CD4-positive, alpha-beta T cell treated with Interleukin-6 for 4 hours (primary cell): ENCODE measurements around the gene FEM1B.

Experiments
- DNase-seq: peaks from one replicate; pipeline ENCODE4 v3.0.0-alpha.2; 2020; ENCODE audit warnings: mixed read lengths

The FEM1B gene

GRCh38 chr15:68285259-68285980, 7.9 kb downstream of the FEM1B start:
- no peak for DNase-seq

GRCh38 chr15:68286256-68286655, 8.7 kb downstream of the FEM1B start:
- DNase-seq, result no peak

GRCh38 chr15:68289057-68289456, 11.5 kb downstream of the FEM1B start:
- DNase-seq, result no peak

DNA sequence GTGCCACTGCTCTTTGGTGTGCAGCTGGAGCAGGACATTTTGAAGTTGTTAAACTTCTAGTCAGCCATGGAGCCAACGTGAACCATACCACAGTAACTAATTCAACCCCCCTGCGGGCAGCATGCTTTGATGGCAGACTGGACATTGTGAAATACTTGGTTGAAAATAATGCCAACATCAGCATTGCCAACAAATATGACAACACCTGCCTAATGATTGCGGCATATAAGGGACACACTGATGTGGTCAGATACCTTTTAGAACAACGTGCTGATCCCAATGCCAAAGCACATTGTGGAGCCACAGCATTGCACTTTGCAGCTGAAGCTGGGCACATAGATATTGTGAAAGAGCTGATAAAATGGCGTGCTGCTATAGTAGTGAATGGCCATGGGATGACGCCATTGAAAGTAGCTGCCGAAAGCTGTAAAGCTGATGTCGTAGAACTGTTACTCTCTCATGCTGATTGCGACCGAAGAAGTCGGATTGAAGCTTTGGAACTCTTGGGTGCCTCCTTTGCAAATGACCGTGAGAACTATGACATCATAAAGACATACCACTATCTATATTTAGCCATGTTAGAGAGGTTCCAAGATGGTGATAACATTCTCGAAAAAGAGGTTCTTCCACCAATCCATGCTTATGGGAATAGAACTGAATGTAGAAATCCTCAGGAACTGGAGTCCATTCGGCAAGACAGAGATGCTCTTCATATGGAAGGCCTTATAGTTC, 12.2 kb downstream of the FEM1B start:
- no peak for DNase-seq

- no peak for DNase-seq
Measured at GRCh38 chr15:68290715-68291114, 13.2 kb downstream of the FEM1B start.

DNA sequence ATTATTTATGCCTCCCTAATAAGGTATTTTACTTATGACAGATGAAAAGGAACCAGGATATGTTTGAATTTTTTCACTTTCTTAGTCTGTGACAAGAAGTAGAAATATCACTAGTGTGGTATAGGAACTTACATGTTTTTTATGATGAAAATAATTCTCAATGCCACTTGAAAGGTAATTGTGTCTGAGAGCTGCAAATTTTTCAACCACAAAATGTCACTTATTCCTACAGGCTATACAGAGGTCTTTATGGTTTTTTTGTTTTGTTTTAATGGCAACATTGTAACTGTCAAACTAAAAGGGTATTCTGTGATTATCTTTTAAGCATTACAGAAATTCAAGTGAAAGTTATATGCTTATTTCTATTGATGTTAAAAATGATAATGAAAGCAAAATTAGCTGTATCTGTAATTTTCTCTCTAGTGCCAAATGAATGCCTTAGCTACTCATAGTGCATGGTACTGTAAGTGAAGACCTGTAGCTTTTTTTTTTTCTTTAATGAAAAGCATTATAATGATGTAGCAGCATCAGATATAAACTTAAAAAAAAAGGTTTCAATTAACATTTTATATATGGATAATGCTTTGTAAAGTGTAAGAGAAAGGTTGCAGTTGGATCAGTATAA, 14.7 kb downstream of the FEM1B start:
- DNase-seq, result no peak

- no peak for DNase-seq
Measured at GRCh38 chr15:68292967-68293366, 15.4 kb downstream of the FEM1B start.

- DNase-seq, result no peak
Measured at GRCh38 chr15:68295014-68295805, 17.7 kb downstream of the FEM1B start.

- no peak for DNase-seq
Measured at GRCh38 chr15:68298336-68298735, 20.8 kb downstream of the FEM1B start.

GRCh38 chr15:68298882-68299381, 21.4 kb downstream of the FEM1B start:
- DNase-seq, result peak; percentile 32

- no peak for DNase-seq
Measured at GRCh38 chr15:68299436-68299835, 21.9 kb downstream of the FEM1B start.

DNA sequence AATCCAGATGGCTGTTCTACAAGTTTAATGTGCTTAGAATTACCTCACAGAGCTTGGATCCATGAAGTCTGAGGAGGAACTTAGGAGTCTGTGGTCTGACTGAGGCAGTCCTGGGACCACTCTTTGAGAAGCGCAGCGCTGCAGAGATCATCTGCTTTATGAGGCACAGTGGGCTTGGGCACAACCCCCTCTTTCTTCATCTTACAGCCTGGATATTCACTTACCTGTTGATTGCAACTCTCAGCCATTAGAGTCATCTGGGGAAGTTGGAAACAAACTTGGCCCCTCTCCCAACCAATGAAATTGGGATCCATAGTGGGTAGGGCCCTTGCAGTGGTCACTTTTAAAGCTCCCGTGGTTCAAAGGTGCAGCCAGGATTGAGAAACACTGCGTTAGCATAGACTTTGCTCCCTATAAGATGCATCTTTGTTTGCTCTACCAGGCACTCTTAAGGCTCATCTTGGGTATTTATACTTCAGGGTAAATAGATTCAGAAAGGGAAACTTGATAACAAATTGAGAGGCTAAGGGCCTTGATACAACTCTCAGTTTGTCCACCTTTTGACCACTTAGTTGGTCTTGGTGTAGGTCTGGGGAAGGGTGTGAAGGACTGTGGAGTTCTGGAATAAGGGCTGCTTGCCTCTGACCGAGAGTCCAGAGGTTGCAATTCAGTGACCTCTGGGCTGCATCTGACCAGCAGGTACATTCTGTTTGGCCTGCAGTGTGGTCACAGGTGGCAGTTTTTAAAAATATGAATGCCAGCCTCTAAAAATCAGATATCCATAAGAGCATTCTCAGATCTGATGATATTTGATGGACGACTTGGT, 22.8 kb downstream of the FEM1B start:
- no peak for DNase-seq

DNA sequence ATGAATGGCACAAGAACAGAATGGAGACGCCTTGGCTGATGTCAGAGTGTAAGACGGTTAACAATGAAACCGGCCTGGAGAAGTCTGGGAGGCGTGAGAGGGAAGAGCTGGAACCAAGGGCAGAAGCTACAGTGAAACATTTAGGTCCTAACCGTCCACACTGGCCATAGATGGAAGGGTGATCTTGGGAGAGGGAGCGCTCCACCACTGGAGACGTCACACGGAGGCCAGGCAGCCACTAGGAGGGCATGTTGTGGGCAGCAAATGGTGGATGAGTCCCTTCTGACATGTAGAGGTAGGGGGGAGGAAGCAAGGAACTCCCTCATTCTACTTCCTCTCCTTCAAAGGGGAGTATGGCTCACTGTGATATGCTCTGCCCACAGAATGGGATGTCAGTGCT, 23.8 kb downstream of the FEM1B start:
- no peak for DNase-seq

GRCh38 chr15:68302729-68303128, 25.2 kb downstream of the FEM1B start:
- DNase-seq, result no peak

DNA sequence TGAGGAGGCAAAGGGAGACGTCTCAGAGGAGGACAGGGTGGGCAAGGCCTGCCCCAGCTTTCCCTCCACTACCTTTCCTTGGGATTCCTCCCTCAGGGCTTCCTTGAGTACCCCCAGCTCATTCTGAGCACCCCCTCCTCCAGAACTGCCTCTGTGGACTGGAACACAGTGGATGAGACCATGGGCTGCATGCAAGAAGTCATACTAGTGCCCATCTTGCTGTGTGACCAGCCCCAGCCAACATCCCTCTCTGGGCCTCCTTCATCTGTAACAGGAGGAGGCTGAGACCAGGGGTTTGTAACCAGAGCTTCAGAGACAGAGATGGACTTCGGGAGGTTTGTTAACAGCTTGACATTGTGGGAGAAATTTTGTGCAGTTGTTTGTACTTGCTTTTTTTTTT, 25.6 kb downstream of the FEM1B start:
- DNase-seq, result no peak

- no peak for DNase-seq
Measured at GRCh38 chr15:68303560-68304436, 26.3 kb downstream of the FEM1B start.

DNA sequence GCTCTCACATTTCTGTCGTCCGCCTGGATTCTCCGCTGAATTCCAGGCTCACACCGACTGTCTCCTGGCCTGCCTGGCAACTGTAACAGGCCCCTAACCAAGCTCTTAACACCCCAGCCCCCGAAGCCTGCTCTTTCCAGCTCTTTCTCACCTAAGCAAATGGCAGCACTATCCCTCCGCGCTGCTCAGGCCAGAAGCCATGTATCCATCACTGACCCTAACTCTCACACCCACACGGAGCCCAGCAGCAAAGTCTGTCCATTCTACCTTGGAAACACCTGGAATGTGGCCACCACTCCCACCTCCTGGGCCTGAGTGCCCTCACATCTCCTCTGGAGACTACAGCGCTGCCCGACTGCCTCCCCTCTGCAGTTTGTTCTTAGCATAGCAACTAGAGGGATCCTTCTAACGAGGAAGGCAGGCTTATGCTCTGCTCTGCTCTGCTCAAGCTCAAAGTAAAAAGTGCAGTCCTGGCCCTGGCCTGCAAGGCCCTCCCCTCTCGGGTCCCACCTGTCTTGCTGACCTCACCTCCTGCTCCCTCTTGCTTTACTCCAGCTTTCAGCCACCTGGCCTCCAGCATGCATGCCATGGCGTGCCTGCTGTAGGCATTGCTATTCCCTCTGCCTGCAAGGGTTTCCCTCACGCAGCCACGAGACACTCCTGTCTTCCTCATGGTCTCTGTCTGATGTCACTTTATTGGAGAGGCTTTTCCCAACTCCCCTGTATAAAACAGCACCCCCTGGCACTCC, 27.2 kb downstream of the FEM1B start:
- no peak for DNase-seq

DNA sequence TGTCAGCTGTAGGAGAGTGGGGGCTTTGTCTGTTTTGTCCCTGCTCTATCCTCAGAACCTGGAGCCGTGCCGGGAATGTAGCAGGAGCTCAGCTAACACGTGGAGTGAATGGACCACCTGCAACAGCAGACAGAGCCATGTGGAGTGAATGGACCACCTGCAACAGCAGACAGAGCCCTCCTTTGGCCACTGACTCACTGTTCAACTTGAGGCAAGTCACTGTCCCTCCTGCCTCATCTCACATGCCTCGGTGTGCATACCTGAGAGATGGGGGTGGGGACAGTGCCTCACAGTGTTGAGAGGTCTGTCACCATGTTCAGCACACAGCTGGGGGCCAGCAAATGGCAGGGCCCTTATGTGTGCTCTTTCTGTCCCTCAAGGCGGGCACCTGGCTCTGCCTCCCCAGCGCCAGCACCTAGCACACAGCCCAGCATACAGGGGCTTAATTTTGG, 27.9 kb downstream of the FEM1B start:
- no peak for DNase-seq

GRCh38 chr15:68307131-68307928, 29.8 kb downstream of the FEM1B start:
- DNase-seq, result no peak
